Measurements from ENCODE around the gene ITIH5. TPM values are rescaled to one million over a fixed set of nuclear protein-coding genes. Genes with fewer than 3 reads are reported as not detected.

ITIH5 gene
- polyA plus RNA-seq, 3 donors, result not detected

GRCh38 chr10:7710446-7710845 is 43.7 kb upstream of the ITIH5 start:
- Histone ChIP-seq H3K36me3 (replicated peaks in 1 of 2; ENCODE audit: control insufficient read depth in 1 of 2, insufficient read depth in 2 of 2, low read length in 2 of 2) (no peaks in the 10 kb centered on the region), H3K9me3 (replicated peaks in 1 of 2; ENCODE audit: control insufficient read depth in 1 of 2, insufficient read depth in 1 of 2, low read length in 2 of 2) (no peaks in the 10 kb centered on the region), H3K4me2 (replicated peaks; ENCODE audit: extremely low read depth, low read length, poor library complexity, severe bottlenecking) (no peak overlapping the region), H3K4me3 (replicated peaks in 1 of 3; ENCODE audit: low read depth in 2 of 3, low read length in 3 of 3) (no peak overlapping the region), H3K79me2 (ENCODE audit: insufficient read depth, low read length) (no peaks in the 10 kb centered on the region), H3K4me1 (ENCODE audit: control insufficient read depth in 1 of 2, insufficient read depth in 2 of 2, low read length in 2 of 2) (no peaks in the 10 kb centered on the region), H4K20me1 (ENCODE audit: insufficient read depth, low read length) (no peaks in the 10 kb centered on the region), H3K9ac (ENCODE audit: insufficient read depth, low read length, poor library complexity, severe bottlenecking) (no peak overlapping the region), H2AFZ (ENCODE audit: insufficient read depth, low read depth, low read length, poor library complexity, severe bottlenecking) (no peak overlapping the region), H3K27me3 (ENCODE audit: control insufficient read depth in 2 of 2, insufficient read depth in 2 of 2, low read length in 2 of 2) (peaks cover 0 to 5% of the 10 kb centered on the region in 2 donors), H3K27ac (ENCODE audit: low read depth in 1 of 2, low read length in 2 of 2) (no peak overlapping the region)
- no peak overlapping the region for H3K4me3 Mint-ChIP-seq
- H3K27ac Mint-ChIP-seq, result no peak overlapping the region
- H3K27me3 Mint-ChIP-seq (ENCODE audit: low read depth in 3 of 3), result peaks cover 3 to 17% (median 5%) of the 10 kb centered on the region in 3 donors
- no peak for DNase-seq
- intact Hi-C loops (cut with micrococcal nuclease), result no loop called here
- H3K36me3 Mint-ChIP-seq, result no peaks in the 10 kb centered on the region
- peaks cover 0 to 4% (median 0%) of the 10 kb centered on the region in 7 donors for H3K9me3 Mint-ChIP-seq
- TF ChIP-seq, protein P1, sequence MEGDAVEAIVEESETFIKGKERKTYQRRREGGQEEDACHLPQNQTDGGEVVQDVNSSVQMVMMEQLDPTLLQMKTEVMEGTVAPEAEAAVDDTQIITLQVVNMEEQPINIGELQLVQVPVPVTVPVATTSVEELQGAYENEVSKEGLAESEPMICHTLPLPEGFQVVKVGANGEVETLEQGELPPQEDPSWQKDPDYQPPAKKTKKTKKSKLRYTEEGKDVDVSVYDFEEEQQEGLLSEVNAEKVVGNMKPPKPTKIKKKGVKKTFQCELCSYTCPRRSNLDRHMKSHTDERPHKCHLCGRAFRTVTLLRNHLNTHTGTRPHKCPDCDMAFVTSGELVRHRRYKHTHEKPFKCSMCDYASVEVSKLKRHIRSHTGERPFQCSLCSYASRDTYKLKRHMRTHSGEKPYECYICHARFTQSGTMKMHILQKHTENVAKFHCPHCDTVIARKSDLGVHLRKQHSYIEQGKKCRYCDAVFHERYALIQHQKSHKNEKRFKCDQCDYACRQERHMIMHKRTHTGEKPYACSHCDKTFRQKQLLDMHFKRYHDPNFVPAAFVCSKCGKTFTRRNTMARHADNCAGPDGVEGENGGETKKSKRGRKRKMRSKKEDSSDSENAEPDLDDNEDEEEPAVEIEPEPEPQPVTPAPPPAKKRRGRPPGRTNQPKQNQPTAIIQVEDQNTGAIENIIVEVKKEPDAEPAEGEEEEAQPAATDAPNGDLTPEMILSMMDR (IDR thresholded peaks at IDR 0.05), result no peak
- no peaks in the 10 kb centered on the region for H3K4me1 Mint-ChIP-seq
- WGBS (ENCODE audit: insufficient coverage), result 71% methylated on average over 1 of the region's 1 CpG

GRCh38 chr10:7708832-7709231 is 42.1 kb upstream of the ITIH5 start:
- Histone ChIP-seq H3K79me2 (ENCODE audit: insufficient read depth, low read length) (no peaks in the 10 kb centered on the region), H3K4me2 (replicated peaks; ENCODE audit: extremely low read depth, low read length, poor library complexity, severe bottlenecking) (no peak overlapping the region), H3K9ac (ENCODE audit: insufficient read depth, low read length, poor library complexity, severe bottlenecking) (no peak overlapping the region), H2AFZ (ENCODE audit: insufficient read depth, low read depth, low read length, poor library complexity, severe bottlenecking) (no peak overlapping the region), H4K20me1 (ENCODE audit: insufficient read depth, low read length) (no peaks in the 10 kb centered on the region), H3K27ac (ENCODE audit: low read depth in 1 of 2, low read length in 2 of 2) (no peak overlapping the region), H3K36me3 (replicated peaks in 1 of 2; ENCODE audit: control insufficient read depth in 1 of 2, insufficient read depth in 2 of 2, low read length in 2 of 2) (no peaks in the 10 kb centered on the region), H3K4me1 (ENCODE audit: control insufficient read depth in 1 of 2, insufficient read depth in 2 of 2, low read length in 2 of 2) (no peaks in the 10 kb centered on the region), H3K27me3 (ENCODE audit: control insufficient read depth in 2 of 2, insufficient read depth in 2 of 2, low read length in 2 of 2) (peaks cover 0 to 8% of the 10 kb centered on the region in 2 donors), H3K4me3 (replicated peaks in 1 of 3; ENCODE audit: low read depth in 2 of 3, low read length in 3 of 3) (no peak overlapping the region), H3K9me3 (replicated peaks in 1 of 2; ENCODE audit: control insufficient read depth in 1 of 2, insufficient read depth in 1 of 2, low read length in 2 of 2) (no peaks in the 10 kb centered on the region)
- no peaks in the 10 kb centered on the region for H3K36me3 Mint-ChIP-seq
- H3K27me3 Mint-ChIP-seq (ENCODE audit: low read depth in 3 of 3), result peaks cover 5 to 19% (median 5%) of the 10 kb centered on the region in 3 donors
- no peak overlapping the region for H3K4me3 Mint-ChIP-seq
- H3K4me1 Mint-ChIP-seq, result no peaks in the 10 kb centered on the region
- intact Hi-C loops (cut with micrococcal nuclease), result no loop called here
- WGBS (ENCODE audit: insufficient coverage), result no CpG with 5 or more reads among the region's 4 CpGs
- H3K27ac Mint-ChIP-seq, result no peak overlapping the region
- DNase-seq, result no peak
- TF ChIP-seq, protein P1 (IDR thresholded peaks at IDR 0.05), result no peak
- peaks cover 0 to 4% (median 0%) of the 10 kb centered on the region in 7 donors for H3K9me3 Mint-ChIP-seq
